Left lung (tissue), 10 donors: ENCODE results near the gene TNFRSF12A. TPM values are rescaled to one million over a fixed set of nuclear protein-coding genes. Genes with fewer than 3 reads are reported as not detected.

Experiments used
- ATAC-seq: fragments of 200-7000 bp; cut with Tn5 transposase; one replicate; pipeline ENCODE4 v1.9.1; 2020; ENCODE audit warnings: moderate library complexity
- DNase-seq, 4 donors: peaks; one replicate each; pipeline ENCODE4 v3.0.0-alpha.2; 2013 to 2020
- H3K27ac ChIP-seq, 2 donors: fragments of 200-600 bp; sonication (generic) in 1 of 2; one replicate each; pipeline versions ENCODE4 v1.5.0 to v1.8.0; 2020 to 2021
- H3K27me3 ChIP-seq, 2 donors: fragments of 200-600 bp; sonication (generic) in 1 of 2; one replicate each; pipeline versions ENCODE4 v1.5.0 to v1.8.0; 2020 to 2021
- H3K36me3 ChIP-seq, 2 donors: fragments of 200-600 bp; sonication (generic) in 1 of 2; one replicate each; pipeline versions ENCODE4 v1.5.0 to v1.8.0; 2020 to 2021
- H3K4me1 ChIP-seq, 2 donors: fragments of 200-600 bp; one replicate each; pipeline ENCODE4 v1.8.0; 2021
- H3K4me3 ChIP-seq, 2 donors: fragments of 200-600 bp; sonication (generic) in 1 of 2; one replicate each; pipeline versions ENCODE4 v1.5.0 to v1.8.0; 2020 to 2021; ENCODE audit warnings: mild to moderate bottlenecking in 1 of 2
- H3K9me3 ChIP-seq, 2 donors: fragments of 200-600 bp; sonication (generic) in 1 of 2; one replicate each; pipeline versions ENCODE4 v1.5.0 to v1.8.0; 2020 to 2021
- intact Hi-C, 2 donors: fragments of 100-400 bp; cut with DNase I; formaldehyde crosslinking; loops; one replicate each; pipeline versions ENCODE4 v1.11.2 to v1.14.2; 2022
- polyA plus RNA-seq, 6 donors: library from polyadenylated mRNA; unstranded; fragments of 120-200 nt; gene quantifications; one replicate each; pipeline ENCODE4 v1.2.1, GENCODE V29; 2013; ENCODE audit not compliant: insufficient read length in 6 of 6
- total RNA-seq, 2 donors: library from RNA; stranded (reverse); fragmentation: NEBNext Ultra II Directional; extraction: Animal tissue kit (Norgen Biotek cat#: 25700); gene quantifications; one replicate each; pipeline ENCODE4 v1.2.1, GENCODE V29; 2021
- TF ChIP-seq, protein P1 (sequence below), 2 donors: fragments of 200-600 bp; sonication (generic) in 1 of 2; IDR thresholded peaks; one replicate each; pipeline versions ENCODE4 v1.5.0 to v1.8.0; 2021; ENCODE audit warnings: antibody characterized with exemption in 2 of 2
- donor health status: DM: no; HTN: yes; CAD: no.
- donor health status: DM: no; HTN: no; CAD: no.

The TNFRSF12A gene
- total and polyA plus RNA-seq, 8 donors, result 2.6 to 126 (median 4.8) TPM

DNA sequence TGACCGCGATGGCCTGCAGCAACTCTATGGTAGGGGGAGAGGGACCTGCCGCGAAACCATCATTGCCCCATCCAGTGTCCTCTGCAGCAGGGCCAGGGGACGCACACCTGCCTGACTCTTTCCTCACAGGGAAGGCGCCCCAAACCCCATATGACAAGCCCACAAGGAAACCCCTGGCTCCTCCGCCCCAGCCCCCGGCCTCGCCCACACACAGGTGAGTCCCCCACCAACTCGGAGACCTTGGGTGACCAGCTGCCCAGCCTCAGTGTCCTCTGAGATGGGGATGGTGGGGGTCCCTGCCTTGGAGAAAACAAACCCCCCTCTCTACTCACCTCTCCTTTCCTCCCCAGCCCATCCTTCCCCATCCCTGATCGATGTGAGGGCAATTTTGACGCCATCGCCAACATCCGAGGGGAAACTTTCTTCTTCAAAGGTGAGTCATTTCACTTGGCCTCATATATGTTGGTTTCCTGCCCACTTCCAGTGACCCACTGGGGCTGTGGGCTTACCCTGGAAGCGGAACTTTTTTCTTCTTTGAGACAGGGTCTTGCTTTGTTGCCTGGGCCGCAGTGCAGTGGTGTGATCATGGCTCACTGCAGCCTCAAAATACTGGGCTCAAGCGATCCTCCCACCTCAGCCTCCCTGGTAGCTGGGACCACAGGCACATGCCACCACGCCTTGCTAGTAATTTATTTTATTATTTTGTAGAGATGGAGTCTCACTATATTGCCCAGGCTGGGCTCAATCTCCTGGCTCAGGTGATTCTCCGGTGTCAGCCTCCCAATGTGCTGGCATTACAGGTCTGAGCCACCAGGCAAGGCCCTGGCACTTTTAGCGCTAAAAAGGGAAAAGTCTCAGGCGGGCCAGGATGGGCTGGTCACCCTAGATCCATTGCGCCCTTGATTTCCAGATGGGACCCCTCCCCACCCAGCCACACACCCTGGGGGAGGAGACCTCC is 37.3 kb downstream of the TNFRSF12A start:
- ATAC-seq, result no peak
- H3K36me3 ChIP-seq, result peaks cover 0 to 6% of the 10 kb centered on the region in 2 donors
- H3K4me3 ChIP-seq, result peak overlapping the region in 1 of 2 donors; percentile 74
- no peaks in the 10 kb centered on the region for H3K9me3 ChIP-seq
- H3K27me3 ChIP-seq, result no peaks in the 10 kb centered on the region
- TF ChIP-seq, protein P1, sequence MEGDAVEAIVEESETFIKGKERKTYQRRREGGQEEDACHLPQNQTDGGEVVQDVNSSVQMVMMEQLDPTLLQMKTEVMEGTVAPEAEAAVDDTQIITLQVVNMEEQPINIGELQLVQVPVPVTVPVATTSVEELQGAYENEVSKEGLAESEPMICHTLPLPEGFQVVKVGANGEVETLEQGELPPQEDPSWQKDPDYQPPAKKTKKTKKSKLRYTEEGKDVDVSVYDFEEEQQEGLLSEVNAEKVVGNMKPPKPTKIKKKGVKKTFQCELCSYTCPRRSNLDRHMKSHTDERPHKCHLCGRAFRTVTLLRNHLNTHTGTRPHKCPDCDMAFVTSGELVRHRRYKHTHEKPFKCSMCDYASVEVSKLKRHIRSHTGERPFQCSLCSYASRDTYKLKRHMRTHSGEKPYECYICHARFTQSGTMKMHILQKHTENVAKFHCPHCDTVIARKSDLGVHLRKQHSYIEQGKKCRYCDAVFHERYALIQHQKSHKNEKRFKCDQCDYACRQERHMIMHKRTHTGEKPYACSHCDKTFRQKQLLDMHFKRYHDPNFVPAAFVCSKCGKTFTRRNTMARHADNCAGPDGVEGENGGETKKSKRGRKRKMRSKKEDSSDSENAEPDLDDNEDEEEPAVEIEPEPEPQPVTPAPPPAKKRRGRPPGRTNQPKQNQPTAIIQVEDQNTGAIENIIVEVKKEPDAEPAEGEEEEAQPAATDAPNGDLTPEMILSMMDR (IDR thresholded peaks at IDR 0.05), result no peak
- H3K27ac ChIP-seq, result peak overlapping the region in 1 of 2 donors; percentile 86
- peak in 1 of 4 donors; percentile 60 for DNase-seq
- intact Hi-C loops, result no loop called here
- peaks cover 12 to 76% of the 10 kb centered on the region in 2 donors for H3K4me1 ChIP-seq

- Histone ChIP-seq H3K36me3 (peaks cover 0 to 6% of the 10 kb centered on the region in 2 donors), H3K27me3 (no peaks in the 10 kb centered on the region), H3K27ac (peak overlapping the region; percentile 86 to 87), H3K4me1 (peaks cover 12 to 79% of the 10 kb centered on the region in 2 donors), H3K9me3 (no peaks in the 10 kb centered on the region), H3K4me3 (peak overlapping the region; percentile 74 to 76)
- TF ChIP-seq, protein P1 (IDR thresholded peaks at IDR 0.05), result no peak
- peak in 2 of 4 donors; percentile 65 to 89 for DNase-seq
- peak; percentile 62 for ATAC-seq
- intact Hi-C loops, result no loop called here
Observed at GRCh38 chr16:3058139-3059030, 38.2 kb downstream of the TNFRSF12A start.

- TF ChIP-seq, protein P1 (IDR thresholded peaks at IDR 0.05), result peak; percentile 88 to 96
- H3K27me3 ChIP-seq, result no peaks in the 10 kb centered on the region
- peak overlapping the region; percentile 74 to 76 for H3K4me3 ChIP-seq
- peak overlapping the region; percentile 86 to 87 for H3K27ac ChIP-seq
- intact Hi-C loops, result no loop called here
- H3K4me1 ChIP-seq, result peaks cover 12 to 75% of the 10 kb centered on the region in 2 donors
- H3K9me3 ChIP-seq, result no peaks in the 10 kb centered on the region
- ATAC-seq, result peak; percentile 98
- peaks cover 0 to 6% of the 10 kb centered on the region in 2 donors for H3K36me3 ChIP-seq
- DNase-seq, result peak; percentile 89 to 99 (median 94)
Observed at GRCh38 chr16:3059041-3059722, 39.0 kb downstream of the TNFRSF12A start.

- Histone ChIP-seq H3K4me3 (peak overlapping the region; percentile 74 to 76), H3K36me3 (peaks cover 0 to 6% of the 10 kb centered on the region in 2 donors), H3K4me1 (peaks cover 13 to 75% of the 10 kb centered on the region in 2 donors), H3K27ac (peak overlapping the region; percentile 86 to 87), H3K27me3 (no peaks in the 10 kb centered on the region), H3K9me3 (no peaks in the 10 kb centered on the region)
- intact Hi-C loops, result no loop called here
- TF ChIP-seq, protein P1 (IDR thresholded peaks at IDR 0.05), result no peak
- no peak for ATAC-seq
- no peak for DNase-seq
Observed at GRCh38 chr16:3059723-3060242, 39.6 kb downstream of the TNFRSF12A start.
